BJ (cell line): ENCODE measurements around the gene MYCN. TPM values are rescaled to one million over a fixed set of nuclear protein-coding genes. Genes with fewer than 3 reads are reported as not detected.
"Not testable (repeated sequence)": the region's sequence is repeated elsewhere in the genome, so short reads cannot be mapped to it uniquely, and the experiment has no call there.

Experiments
- CTCF ChIA-PET: fragments of 350-600 bp; formaldehyde crosslinking; extraction: SDS; loops from one replicate; lab custom pipeline; 2021; ENCODE audit warnings: antibody characterized with exemption, inconsistent platforms; lab: Yijun Ruan, JAX
- POLR2A ChIA-PET: fragments of 300-600 bp; sonication (Branson Sonifier 250); formaldehyde crosslinking; extraction: SDS; loops from one replicate; lab custom pipeline; 2021; ENCODE audit warnings: antibody characterized with exemption; lab: Charles Lee
- DNase-seq: peaks from one replicate; pipeline ENCODE4 v3.0.0-alpha.2; 2011; ENCODE audit warnings: low read depth
- H3K27me3 ChIP-seq: 2 replicates; pipeline ENCODE4 v1.6.0; 2011; ENCODE audit warnings: low read length; ENCODE audit not compliant: control insufficient read depth, insufficient read depth
- H3K36me3 ChIP-seq: 2 replicates; pipeline ENCODE4 v1.5.1; 2011; ENCODE audit warnings: low read length; ENCODE audit not compliant: control insufficient read depth, insufficient read depth
- H3K4me3 ChIP-seq: 2 replicates; pipeline ENCODE4 v1.5.1; 2011; ENCODE audit warnings: low read depth, mild to moderate bottlenecking, control low read depth, low read length
- CTCF ChIP-seq: IDR thresholded peaks from 2 replicates; pipeline ENCODE4 v1.5.1; 2011; ENCODE audit warnings: low read depth, mild to moderate bottlenecking, control low read depth, inconsistent platforms, low read length, moderate library complexity; ENCODE audit not compliant: insufficient read depth
- polyA plus RNA-seq: library from polyadenylated mRNA; depleted of rRNA; stranded (reverse); fragments of >200 nt; gene quantifications from 2 replicates; pipeline ENCODE4 v1.2.3, GENCODE V29; 2011

The MYCN gene
- polyA plus RNA-seq, 1 experiment: not detected

- Histone ChIP-seq H3K4me3 (no peak overlapping the region), H3K36me3 (no peaks in the 10 kb centered on the region), H3K27me3 (no peaks in the 10 kb centered on the region)
- ChIA-PET POLR2A (no interaction called here), CTCF (no interaction called here)
- DNase-seq: no peak
- no peak for TF ChIP-seq CTCF
These were observed 19.7 kb upstream of the MYCN start for GRCh38 chr2:15920696-15921095.

- ChIA-PET CTCF (no interaction called here), POLR2A (no interaction called here)
- Histone ChIP-seq H3K36me3 (no peaks in the 10 kb centered on the region), H3K4me3 (no peak overlapping the region), H3K27me3 (no peaks in the 10 kb centered on the region)
- TF ChIP-seq CTCF: no peak
- no peak for DNase-seq
These were observed 16.8 kb upstream of the MYCN start for GRCh38 chr2:15923597-15923996.

GRCh38 chr2:15925819-15926218 is 14.5 kb upstream of the MYCN start:
- POLR2A ChIA-PET: no interaction called here
- H3K36me3 ChIP-seq: no peaks in the 10 kb centered on the region
- TF ChIP-seq CTCF: no peak
- CTCF ChIA-PET: interaction anchor here (0.7 kb wide), 1 partner anchor 304 kb away, joined by 3 read pairs; no protein-coding TSS in a partner anchor
- H3K27me3 ChIP-seq: no peaks in the 10 kb centered on the region
- H3K4me3 ChIP-seq: no peak overlapping the region
- DNase-seq: no peak

GRCh38 chr2:15926252-15926651 is 14.1 kb upstream of the MYCN start:
- POLR2A ChIA-PET: no interaction called here

GRCh38 chr2:15927551-15928218 is 12.7 kb upstream of the MYCN start:
- H3K27me3 ChIP-seq: no peaks in the 10 kb centered on the region
- ChIA-PET POLR2A (no interaction called here), CTCF (no interaction called here)
- no peaks in the 10 kb centered on the region for H3K36me3 ChIP-seq
- H3K4me3 ChIP-seq: no peak overlapping the region
- no peak for DNase-seq
- TF ChIP-seq CTCF: no peak

More at GRCh38 chr2:15926252-15926651, 14.1 kb upstream of the MYCN start:
- CTCF ChIA-PET: no interaction called here
- no peak for TF ChIP-seq CTCF
- H3K4me3 ChIP-seq: no peak overlapping the region
- H3K27me3 ChIP-seq: no peaks in the 10 kb centered on the region
- no peaks in the 10 kb centered on the region for H3K36me3 ChIP-seq
- no peak for DNase-seq

- H3K4me3 ChIP-seq, H3K27me3 ChIP-seq, H3K36me3 ChIP-seq, CTCF ChIA-PET, DNase-seq, POLR2A ChIA-PET: not testable (repeated sequence)
These were observed 11.3 kb upstream of the MYCN start for GRCh38 chr2:15929008-15929407.
